Non-pigmented ciliary epithelial cell (primary cell): ENCODE data around the gene KRTAP5-9.
"Not testable (repeated sequence)": the region's sequence is repeated elsewhere in the genome, so short reads cannot be mapped to it uniquely, and the experiment has no call there.

Source experiments
- DNase-seq: peaks from one replicate; pipeline ENCODE4 v3.0.0-alpha.2; 2010; ENCODE audit warnings: low read depth

Gene KRTAP5-9

GRCh38 chr11:71585673-71586072, 37.5 kb downstream of the KRTAP5-9 start:
- DNase-seq = not testable (repeated sequence)

- not testable (repeated sequence) for DNase-seq
Observed at GRCh38 chr11:71588314-71588713, 40.1 kb downstream of the KRTAP5-9 start.

DNA sequence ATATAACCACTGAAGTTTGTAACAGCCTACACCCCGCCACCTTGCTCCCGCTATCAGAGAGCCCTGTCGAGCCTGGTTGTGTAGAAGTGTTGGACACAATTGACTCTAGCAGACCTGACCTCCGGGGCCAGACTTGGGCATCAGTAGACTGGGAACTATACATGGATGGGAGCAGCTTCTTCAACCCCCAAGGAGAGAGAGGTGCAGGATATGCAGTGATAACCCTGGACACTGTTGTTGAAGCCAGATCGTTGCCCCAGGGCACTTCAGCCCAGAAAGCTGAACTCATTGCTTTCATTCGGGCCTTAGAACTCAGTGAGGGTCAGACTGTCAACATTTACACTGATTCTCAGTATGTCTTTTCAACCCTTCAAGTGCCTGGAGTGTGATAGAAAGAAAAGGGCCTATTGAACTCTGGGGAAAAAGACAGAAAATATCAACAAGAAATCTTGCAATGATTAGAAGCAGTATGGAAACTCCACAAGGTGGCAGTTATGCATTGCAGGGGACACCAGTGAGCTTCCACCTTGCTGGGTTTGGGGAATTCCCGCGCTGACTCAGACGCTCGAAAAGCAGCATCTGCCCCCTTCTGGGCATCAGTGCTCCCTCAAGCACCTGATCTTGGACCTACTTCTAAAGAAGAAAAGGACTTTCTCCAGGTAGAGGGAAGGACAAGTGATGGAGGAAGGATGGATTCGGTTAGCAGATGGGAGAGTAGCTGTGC, 40.8 kb downstream of the KRTAP5-9 start:
- DNase-seq = not testable (repeated sequence)

DNA sequence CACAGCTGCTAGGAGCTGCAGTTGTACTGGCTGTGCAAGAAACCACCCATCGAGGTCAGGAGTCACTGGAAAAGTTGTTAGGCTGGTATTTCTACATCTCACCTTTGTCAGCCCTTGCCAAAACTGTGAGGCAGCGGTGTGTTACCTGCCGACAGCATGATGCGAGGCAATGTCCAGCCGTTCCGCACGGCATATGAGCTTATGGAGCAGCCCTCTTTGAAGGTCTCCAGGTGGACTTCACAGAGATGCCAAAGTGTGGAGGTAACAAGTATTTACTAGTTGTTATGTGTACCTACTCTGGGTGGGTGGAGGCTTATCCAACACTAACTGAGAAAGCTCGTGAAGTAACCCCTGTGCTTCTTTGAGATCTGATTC, 41.3 kb downstream of the KRTAP5-9 start:
- not testable (repeated sequence) for DNase-seq
